NCI-H2196 (cell line): Measurements from ENCODE around the gene TOR1A.

Experiments used
- DNase-seq: peaks from one replicate; lab custom pipeline; 2025; ENCODE audit not compliant: unreplicated experiment; lab: John Stamatoyannopoulos, UW

TOR1A gene

GRCh38 chr9:129823935-129824601 is at the start of gene TOR1A:
Gene TOR1A (minus strand): TSS chr9:129824136. CDS start chr9:129824085, 51 bp downstream.
- DNase-seq: peak; percentile 92

DNA sequence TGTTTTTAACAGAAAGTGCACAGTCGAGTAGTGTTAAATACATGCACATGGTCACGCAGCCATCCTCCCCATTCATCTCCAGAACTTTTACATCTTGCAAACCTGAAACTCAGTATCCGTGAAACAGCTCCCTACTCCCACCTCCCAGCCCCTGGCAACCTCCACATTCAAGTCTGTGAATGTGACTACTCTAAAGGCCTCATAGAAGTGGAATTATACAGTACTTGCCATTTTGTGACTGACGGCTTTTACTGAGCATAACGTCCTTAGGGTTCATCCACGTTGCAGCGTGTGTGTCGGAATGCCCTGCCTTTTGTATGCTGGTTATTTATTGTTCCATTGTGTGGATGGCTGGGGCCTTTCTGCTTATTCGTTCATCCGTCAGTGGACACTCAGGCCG is 47.1 kb upstream of the TOR1A start:
- DNase-seq: no peak

DNA sequence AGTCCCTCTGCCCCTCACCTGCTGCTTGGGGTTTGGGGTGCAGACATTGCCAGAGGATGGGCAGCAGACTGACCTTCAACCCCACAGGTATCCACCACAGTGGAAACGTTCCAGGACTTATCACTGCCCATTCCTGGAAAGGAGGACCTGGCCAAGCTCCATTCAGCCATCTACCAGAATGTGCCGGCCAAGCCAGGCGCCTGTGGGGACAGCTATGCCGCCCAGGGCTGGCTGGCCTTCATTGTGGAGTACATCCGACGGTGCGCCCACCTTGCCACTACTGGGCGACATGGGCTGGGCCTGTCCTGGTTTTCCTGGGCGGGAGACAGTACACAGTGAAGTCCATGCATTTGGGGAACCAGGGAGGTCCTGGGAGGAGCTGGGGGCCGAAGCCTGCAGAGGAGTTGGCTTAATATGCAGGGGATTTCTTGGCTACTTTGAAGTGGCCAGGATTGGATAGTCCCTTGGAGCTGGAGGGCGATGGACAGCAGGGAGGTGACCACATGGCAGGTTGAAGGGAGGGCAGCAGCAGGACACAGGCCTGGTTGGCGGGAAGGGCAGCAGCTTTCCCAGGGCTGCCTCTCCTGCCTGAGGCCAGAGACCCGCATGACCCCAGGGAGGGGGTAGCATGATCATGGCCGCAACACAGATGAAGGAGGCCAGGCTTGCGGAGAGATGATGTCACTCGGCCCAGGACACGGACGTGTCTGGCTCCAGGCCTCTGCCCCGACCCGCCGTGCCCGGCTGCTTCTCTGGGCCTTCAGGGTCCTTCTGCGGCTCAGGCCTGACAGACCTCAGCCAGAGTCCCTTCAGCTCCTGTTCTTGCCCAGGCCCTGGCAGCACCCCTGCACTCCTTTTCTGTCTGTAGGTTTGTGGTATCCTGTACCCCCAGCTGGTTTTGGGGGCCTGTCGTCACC is 45.9 kb upstream of the TOR1A start:
- no peak for DNase-seq

DNA sequence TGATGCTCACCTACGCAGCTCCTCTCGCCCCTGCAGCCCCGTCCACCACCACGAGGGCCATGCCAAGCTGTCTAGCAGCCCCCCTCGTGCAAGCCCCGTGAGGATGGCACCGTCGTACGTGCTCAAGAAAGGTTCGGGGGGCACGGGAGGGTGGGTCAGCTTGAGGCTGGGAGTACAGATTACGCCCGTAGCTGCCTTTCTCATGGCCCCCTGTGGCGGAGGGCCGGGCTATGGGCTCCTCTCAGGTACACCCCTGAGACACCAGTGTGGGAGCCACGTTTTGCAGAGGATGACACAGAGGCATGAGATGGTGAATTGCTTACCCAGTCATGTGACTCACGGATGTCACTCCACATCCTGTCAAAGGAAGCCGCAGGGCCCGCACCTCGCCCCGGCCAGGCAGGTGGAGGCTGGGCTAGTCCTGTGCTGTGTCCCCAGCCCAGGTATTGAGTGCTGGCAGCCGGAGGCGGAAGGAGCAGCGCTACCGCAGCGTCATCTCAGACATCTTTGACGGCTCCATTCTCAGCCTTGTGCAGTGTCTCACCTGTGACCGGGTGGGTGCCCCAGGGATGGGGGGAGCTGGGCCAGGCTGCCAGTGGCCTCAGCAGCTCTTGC is 45.0 kb upstream of the TOR1A start:
- no peak for DNase-seq

GRCh38 chr9:129868023-129868871 is 44.3 kb upstream of the TOR1A start:
- no peak for DNase-seq

DNA sequence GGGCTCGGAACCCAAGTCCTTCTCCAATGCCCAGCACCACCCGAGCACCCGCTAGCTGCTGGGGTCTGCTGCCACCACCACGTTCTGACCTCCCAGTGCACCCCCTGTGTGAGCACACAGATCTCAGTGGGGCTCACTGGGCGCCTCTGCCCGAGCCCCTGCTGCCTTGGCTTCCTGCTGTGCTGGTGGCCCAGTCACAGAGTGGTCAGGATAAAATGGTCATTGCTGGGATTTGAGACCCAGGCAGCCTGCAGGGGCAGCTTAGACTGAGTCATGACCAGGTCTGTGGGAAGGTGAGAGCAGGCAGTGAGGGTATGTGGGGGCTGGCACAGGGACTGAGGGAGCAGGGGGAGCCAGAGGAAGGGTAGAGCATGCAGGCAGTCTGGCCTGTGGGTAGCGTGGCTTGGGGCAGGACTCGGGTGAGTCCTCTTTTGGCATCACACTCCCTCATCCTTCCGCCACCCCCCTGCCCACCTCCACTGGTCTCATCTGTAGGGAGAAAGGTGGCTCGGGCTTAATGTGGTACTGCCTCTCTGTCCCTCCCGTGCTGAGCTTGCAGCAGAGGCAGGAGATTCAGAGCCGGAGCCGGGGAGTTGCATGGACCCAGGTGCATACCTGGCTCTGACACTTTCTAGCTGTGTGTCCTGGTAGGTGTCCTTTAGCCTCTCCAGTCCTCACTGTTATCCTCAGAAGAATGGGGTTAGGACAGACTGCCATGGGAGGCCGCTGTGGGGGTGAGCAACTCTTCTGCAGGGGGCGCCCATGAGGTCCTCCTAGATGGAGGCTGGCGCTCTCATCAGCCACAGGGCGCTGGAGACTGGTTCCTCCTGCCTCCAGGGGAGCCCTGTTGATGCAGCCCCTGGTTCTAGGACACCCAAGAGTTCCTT is 43.4 kb upstream of the TOR1A start:
- no peak for DNase-seq

- DNase-seq: no peak
Measured at GRCh38 chr9:129866394-129867135, 42.6 kb upstream of the TOR1A start.

DNA sequence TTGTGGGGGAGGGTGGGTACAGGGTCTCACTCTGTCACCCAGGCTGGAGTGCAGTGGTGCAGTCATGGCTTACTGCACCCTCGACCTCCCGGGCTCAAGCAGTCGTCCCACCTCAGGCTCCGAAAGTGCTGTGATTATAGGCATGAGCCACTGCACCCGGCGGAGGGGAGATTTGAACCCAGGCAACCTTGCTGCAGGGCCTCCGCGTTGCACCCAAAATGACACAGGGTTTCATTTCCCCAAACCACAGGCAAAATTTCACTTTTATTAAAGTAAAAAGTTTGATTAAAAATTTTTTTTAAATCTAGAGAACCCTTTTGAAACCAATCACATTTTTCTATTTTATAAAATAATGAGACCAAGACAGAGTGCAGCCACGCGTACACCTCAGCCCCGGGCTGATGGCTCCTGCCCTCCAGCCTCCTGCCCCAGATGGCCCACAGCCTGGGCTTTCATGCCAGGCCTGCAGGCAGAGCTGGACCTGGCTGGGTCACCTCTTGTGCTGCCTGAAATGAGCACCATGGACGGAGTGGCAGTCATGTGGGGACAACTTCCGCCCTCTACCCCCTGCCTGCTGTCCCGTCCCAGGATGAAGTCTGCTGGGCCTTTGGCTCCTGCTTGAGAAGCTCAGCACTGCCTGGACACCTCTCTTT is 41.9 kb upstream of the TOR1A start:
- DNase-seq: no peak

DNA sequence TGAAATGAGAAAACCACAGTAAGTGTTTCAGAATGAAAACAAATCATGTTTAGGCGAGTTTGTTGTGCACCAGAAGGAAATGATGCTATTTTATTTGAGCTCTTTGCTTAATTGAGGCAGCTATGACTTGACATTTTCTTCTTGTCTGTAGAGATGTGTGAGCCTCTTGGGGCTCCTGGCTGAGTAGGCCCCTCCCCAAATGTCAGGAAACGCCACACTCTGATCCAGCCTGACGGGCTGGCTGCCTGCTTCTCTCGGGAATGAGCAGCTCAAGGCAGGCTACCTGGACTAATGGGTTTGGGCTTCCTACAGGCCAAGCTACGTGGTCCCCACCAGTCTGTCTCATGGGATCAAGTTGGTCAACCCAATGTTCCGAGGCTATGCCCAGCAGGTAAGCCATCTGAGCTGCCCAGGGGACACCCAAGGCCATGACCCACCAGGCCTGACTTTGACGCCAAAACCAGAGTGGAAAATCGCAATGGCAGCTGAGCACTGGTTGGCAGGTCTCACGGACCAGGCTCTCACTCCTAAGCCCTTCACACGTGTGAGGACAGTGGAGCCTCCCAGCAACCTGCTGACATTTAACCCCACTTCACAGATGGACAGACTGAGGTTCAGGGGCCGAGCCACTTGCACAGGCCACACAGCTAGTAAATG is 41.2 kb upstream of the TOR1A start:
- no peak for DNase-seq

DNA sequence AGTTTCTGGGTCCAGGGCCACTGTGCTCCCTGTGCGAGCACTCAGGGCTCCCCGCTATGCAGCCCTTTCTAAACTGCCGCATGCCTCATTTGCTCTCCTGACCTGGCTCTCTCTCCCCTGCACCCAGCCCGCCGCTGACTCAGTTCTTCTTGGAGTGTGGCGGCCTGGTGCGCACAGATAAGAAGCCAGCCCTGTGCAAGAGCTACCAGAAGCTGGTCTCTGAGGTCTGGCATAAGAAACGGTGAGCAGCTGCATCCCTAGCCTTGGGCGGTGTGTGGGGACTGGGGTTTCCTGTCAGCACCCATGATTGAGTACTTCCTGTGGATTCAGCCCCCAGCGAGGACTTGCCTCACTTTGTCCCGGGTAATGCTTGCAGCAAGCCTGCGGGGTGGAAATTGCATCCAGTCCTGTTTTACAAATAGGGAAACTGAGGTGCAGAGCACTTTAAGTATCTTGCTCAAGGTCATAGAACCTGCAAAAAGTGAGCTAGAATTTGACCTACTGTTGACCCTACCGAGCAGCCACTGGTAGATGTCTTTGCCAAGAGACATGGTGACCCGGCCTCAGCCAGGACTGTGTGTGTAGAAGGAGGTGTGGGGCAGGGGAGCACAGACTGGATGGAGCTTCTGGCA is 39.2 kb upstream of the TOR1A start:
- no peak for DNase-seq

GRCh38 chr9:129861447-129861827 is 37.5 kb upstream of the TOR1A start:
- no peak for DNase-seq

- DNase-seq: no peak
Measured at GRCh38 chr9:129860653-129861446, 36.9 kb upstream of the TOR1A start.

GRCh38 chr9:129858167-129858962 is 34.4 kb upstream of the TOR1A start:
- DNase-seq: no peak

DNA sequence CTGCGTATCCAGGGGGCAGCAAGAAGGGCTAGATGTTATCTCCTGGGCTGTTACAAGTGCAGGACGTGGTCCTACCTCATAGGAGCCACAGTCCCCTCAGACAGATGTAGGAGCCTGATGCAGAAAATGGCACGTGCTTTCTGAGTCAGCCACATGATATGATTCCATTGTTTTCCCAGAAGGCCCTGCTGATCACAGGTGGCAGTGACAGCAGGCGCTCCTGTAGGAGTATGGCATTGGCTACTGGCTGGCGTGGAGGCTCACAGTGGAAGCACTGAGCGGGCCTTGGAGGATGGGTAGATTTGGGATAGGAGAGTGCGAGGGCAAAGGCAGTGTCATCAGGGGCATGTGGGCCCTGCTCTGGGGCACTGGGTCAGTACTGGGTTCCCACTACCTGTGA is 33.3 kb upstream of the TOR1A start:
- no peak for DNase-seq

- DNase-seq: no peak
Measured at GRCh38 chr9:129854588-129855110, 30.7 kb upstream of the TOR1A start.

DNA sequence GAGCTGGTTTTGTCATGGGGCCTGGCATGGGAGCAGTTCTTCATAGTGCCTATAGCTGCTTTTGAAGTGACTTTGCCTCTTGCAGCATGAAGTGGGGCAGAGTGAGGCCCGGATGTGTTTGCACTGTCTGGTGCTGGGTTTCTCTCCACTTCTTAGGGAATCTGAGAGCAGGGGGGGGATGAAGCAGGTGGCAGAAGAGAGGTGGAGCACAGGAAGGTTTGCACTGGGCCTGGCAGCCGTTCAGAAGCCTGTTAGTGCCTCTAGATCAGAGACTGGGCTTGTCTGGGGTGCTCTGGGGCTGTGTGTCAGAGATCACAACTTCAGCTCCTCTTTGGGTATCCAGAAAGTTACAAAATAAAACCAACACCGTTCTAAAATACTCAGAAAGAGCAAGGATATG is 29.7 kb upstream of the TOR1A start:
- DNase-seq: peak; percentile 28
